HL-60 (cell line): ENCODE measurements around the gene GGACT.

Experiments used
- GABPA ChIP-seq: IDR thresholded peaks from 2 replicates; pipeline ENCODE4 v1.6.1; 2012; ENCODE audit warnings: low read depth
- POLR2AphosphoS5 ChIP-seq: IDR thresholded peaks from 2 replicates; pipeline ENCODE4 v1.6.1; 2012; ENCODE audit warnings: low read depth
- SPI1 ChIP-seq: IDR thresholded peaks from 2 replicates; pipeline ENCODE4 v1.6.1; 2012; ENCODE audit warnings: low read depth, mild to moderate bottlenecking, borderline replicate concordance
- TF ChIP-seq, protein P1 (sequence below): IDR thresholded peaks from one replicate; pipeline ENCODE4 v1.5.1; 2011; ENCODE audit warnings: low read length, control low read depth, inconsistent platforms; ENCODE audit not compliant: insufficient read depth
- TF ChIP-seq, protein P2 (sequence below): IDR thresholded peaks from 2 replicates; pipeline ENCODE4 v1.6.1; 2012; ENCODE audit warnings: low read depth; ENCODE audit not compliant: insufficient replicate concordance

DNA sequence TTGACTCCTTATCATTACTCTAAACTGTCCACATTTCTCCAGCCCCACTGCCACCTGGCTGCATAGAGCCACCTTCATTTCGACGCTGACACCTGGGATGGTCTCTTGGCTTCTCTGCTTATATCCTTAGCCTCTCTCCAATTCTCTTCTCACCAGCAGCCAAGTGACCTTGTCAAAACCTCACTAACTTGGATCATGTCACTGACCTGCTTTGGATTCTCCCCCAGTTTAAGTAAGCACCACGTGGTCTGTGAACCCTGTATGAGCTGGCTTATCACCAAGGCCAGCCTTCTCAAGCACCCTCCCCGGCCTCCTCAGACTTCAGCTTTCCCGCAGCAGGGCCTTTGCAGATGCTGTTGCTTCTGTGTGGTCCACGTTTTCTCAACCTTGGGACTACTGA, 12.3 kb upstream of the GGACT start:
- TF ChIP-seq, protein P1, sequence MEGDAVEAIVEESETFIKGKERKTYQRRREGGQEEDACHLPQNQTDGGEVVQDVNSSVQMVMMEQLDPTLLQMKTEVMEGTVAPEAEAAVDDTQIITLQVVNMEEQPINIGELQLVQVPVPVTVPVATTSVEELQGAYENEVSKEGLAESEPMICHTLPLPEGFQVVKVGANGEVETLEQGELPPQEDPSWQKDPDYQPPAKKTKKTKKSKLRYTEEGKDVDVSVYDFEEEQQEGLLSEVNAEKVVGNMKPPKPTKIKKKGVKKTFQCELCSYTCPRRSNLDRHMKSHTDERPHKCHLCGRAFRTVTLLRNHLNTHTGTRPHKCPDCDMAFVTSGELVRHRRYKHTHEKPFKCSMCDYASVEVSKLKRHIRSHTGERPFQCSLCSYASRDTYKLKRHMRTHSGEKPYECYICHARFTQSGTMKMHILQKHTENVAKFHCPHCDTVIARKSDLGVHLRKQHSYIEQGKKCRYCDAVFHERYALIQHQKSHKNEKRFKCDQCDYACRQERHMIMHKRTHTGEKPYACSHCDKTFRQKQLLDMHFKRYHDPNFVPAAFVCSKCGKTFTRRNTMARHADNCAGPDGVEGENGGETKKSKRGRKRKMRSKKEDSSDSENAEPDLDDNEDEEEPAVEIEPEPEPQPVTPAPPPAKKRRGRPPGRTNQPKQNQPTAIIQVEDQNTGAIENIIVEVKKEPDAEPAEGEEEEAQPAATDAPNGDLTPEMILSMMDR: no peak
- TF ChIP-seq, protein P2, sequence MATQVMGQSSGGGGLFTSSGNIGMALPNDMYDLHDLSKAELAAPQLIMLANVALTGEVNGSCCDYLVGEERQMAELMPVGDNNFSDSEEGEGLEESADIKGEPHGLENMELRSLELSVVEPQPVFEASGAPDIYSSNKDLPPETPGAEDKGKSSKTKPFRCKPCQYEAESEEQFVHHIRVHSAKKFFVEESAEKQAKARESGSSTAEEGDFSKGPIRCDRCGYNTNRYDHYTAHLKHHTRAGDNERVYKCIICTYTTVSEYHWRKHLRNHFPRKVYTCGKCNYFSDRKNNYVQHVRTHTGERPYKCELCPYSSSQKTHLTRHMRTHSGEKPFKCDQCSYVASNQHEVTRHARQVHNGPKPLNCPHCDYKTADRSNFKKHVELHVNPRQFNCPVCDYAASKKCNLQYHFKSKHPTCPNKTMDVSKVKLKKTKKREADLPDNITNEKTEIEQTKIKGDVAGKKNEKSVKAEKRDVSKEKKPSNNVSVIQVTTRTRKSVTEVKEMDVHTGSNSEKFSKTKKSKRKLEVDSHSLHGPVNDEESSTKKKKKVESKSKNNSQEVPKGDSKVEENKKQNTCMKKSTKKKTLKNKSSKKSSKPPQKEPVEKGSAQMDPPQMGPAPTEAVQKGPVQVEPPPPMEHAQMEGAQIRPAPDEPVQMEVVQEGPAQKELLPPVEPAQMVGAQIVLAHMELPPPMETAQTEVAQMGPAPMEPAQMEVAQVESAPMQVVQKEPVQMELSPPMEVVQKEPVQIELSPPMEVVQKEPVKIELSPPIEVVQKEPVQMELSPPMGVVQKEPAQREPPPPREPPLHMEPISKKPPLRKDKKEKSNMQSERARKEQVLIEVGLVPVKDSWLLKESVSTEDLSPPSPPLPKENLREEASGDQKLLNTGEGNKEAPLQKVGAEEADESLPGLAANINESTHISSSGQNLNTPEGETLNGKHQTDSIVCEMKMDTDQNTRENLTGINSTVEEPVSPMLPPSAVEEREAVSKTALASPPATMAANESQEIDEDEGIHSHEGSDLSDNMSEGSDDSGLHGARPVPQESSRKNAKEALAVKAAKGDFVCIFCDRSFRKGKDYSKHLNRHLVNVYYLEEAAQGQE: no peak
- no peak for TF ChIP-seq POLR2AphosphoS5
- no peak for TF ChIP-seq GABPA
- TF ChIP-seq SPI1: no peak
